ENCODE results near the gene ZFP28.

ZFP28 gene

GRCh38 chr19:56538254-56538760, 441 bp upstream of the ZFP28 start (continued):
- TF ChIP-seq ZBTB49 (tag by site-specific recombination; IDR thresholded peaks at IDR 0.05; ENCODE audit: low read depth), result no peak
- no peak for TF ChIP-seq ZNF366 (tag by site-specific recombination; conservative IDR thresholded peaks at IDR 0.05)
- TF ChIP-seq ZNF488 (tag by site-specific recombination; IDR thresholded peaks at IDR 0.05), result no peak
- no peak for TF ChIP-seq ZNF704 (tag by site-specific recombination; IDR thresholded peaks at IDR 0.05)
- peak; percentile 99 for TF ChIP-seq SP3 (tag by site-specific recombination; IDR thresholded peaks at IDR 0.05)
- TF ChIP-seq ZNF202 (tag by site-specific recombination; IDR thresholded peaks at IDR 0.05; ENCODE audit: borderline replicate concordance), result no peak
- TF ChIP-seq ZNF132 (tag by site-specific recombination; IDR thresholded peaks at IDR 0.05; ENCODE audit: borderline replicate concordance), result no peak
- TF ChIP-seq KLF7 (tag by site-specific recombination; IDR thresholded peaks at IDR 0.05; ENCODE audit: borderline replicate concordance), result peak; percentile 100
- peak; percentile 98 for TF ChIP-seq ZNF76 (tag by site-specific recombination; IDR thresholded peaks at IDR 0.05; ENCODE audit: borderline replicate concordance, low read depth)
- peak; percentile 26; the same call in 1 of the 2 replicates for TF ChIP-seq SP7 (tag by site-specific recombination; IDR thresholded peaks at IDR 0.05)
- TF ChIP-seq ELK4 (IDR thresholded peaks at IDR 0.05; ENCODE audit: borderline replicate concordance, low read depth, low read length), result 0 out of 2 replicates have a peak, but pooled peaks have one; percentile 69
- no peak for TF ChIP-seq YY1 (tag by site-specific recombination; IDR thresholded peaks at IDR 0.05)
- TF ChIP-seq ZNF768 (tag by site-specific recombination; IDR thresholded peaks at IDR 0.05), result no peak
- no peak for TF ChIP-seq ZNF362 (tag by site-specific recombination; IDR thresholded peaks at IDR 0.05)
- TF ChIP-seq ZNF518A (tag by site-specific recombination; conservative IDR thresholded peaks at IDR 0.05; ENCODE audit: low read depth), result peak; percentile 92
- peak; percentile 12; the same call in 1 of the 2 replicates for TF ChIP-seq ZNF629 (tag by site-specific recombination; IDR thresholded peaks at IDR 0.05)
- no peak for TF ChIP-seq ZNF214 (tag by site-specific recombination; IDR thresholded peaks at IDR 0.05; ENCODE audit: borderline replicate concordance)
- TF ChIP-seq ZNF660 (tag by site-specific recombination; IDR thresholded peaks at IDR 0.05), result no peak
- no peak for TF ChIP-seq ZNF624 (tag by site-specific recombination; IDR thresholded peaks at IDR 0.05)
- no peak for TF ChIP-seq ZNF560 (tag by site-specific recombination; IDR thresholded peaks at IDR 0.05; ENCODE audit: borderline replicate concordance)
- peak; percentile 81 for TF ChIP-seq SP2 (tag by site-specific recombination; IDR thresholded peaks at IDR 0.05)
- no peak for TF ChIP-seq ZBTB26 (tag by site-specific recombination; optimal IDR thresholded peaks at IDR 0.05)
- TF ChIP-seq PRDM1 (tag by site-specific recombination; IDR thresholded peaks at IDR 0.05), result no peak
- no peak for TF ChIP-seq ZNF529 (tag by site-specific recombination; IDR thresholded peaks at IDR 0.05; ENCODE audit: insufficient replicate concordance)
- TF ChIP-seq KLF16 (tag by site-specific recombination; IDR thresholded peaks at IDR 0.05), result peak; percentile 96
- peak; percentile 65; the same call in 1 of the 2 replicates for TF ChIP-seq KLF17 (tag by site-specific recombination; IDR thresholded peaks at IDR 0.05)

Data from HEK293 (cell line).